Measurements from ENCODE around the gene ZSCAN10. TPM values are rescaled to one million over a fixed set of nuclear protein-coding genes. Genes with fewer than 3 reads are reported as not detected.
A peak's percentile ranks its signal among the peaks of the same experiment; 100 is the strongest.

Gene ZSCAN10
- total and polyA plus RNA-seq, 9 of the 15 experiments (the other 6 are each of a cell fraction or from before 2014, with no cell fraction given): 0.22 TPM; not detected in 8

DNA sequence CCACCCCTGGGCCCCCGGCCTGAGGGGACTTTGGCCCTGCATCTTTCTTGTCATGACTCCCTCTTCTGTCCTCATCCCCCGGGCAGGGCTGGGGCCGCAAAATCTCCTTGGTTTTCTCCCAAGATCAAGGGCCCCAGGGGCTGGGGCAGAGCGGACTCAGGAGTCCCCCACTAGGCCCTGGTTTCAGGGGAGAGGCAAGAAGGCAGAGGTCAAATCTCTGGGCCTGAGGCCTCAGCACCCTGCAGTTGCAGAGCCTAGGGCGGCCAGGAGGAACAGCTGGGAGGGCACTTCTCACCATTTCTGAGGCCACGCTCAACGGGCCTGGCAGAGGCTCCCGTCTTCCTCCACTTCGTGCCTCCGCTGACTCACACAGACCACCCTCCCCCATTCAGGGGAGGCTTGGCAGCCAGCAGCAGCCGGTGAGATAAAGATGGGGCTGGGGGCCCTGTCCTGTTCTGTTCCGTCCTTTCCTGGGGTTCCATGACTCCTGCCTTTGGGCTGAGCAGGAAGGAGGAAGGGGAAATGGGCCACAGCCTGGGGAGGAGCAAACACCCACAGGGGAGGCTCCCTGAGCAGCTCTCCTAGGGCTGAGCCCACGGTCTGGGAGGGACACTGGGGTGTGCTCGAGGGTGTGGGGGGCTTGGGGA is 12.4 kb downstream of the ZSCAN10 start (continued):
- TF ChIP-seq ATF1 (CRISPR knock-in tag; IDR thresholded peaks at IDR 0.05) (no peak), ATF1 (tag; IDR thresholded peaks at IDR 0.05) (no peak), COPS2 (conservative IDR thresholded peaks at IDR 0.05) (no peak)

- WGBS (ENCODE audit: insufficient coverage, low coverage, missing lambda C conversion rate): 85% methylated on average over 17 of the region's 17 CpGs
- POLR2A ChIA-PET: interaction anchor here (1.2 kb wide), 1 partner anchor 26 kb away, joined by 3 read pairs; no protein-coding TSS in a partner anchor
- H3K27ac ChIP-seq (ENCODE audit: extremely low read depth, low read depth, low read length): no peak overlapping the region
- TF ChIP-seq PURB (CRISPR knock-in tag; IDR thresholded peaks at IDR 0.05; ENCODE audit: low read depth): no peak
- TF ChIP-seq RBM15 (IDR thresholded peaks at IDR 0.05; ENCODE audit: insufficient read depth, low read length): no peak
- TF ChIP-seq MTA1 (IDR thresholded peaks at IDR 0.05; ENCODE audit: borderline replicate concordance): no peak
- TF ChIP-seq, protein P1, sequence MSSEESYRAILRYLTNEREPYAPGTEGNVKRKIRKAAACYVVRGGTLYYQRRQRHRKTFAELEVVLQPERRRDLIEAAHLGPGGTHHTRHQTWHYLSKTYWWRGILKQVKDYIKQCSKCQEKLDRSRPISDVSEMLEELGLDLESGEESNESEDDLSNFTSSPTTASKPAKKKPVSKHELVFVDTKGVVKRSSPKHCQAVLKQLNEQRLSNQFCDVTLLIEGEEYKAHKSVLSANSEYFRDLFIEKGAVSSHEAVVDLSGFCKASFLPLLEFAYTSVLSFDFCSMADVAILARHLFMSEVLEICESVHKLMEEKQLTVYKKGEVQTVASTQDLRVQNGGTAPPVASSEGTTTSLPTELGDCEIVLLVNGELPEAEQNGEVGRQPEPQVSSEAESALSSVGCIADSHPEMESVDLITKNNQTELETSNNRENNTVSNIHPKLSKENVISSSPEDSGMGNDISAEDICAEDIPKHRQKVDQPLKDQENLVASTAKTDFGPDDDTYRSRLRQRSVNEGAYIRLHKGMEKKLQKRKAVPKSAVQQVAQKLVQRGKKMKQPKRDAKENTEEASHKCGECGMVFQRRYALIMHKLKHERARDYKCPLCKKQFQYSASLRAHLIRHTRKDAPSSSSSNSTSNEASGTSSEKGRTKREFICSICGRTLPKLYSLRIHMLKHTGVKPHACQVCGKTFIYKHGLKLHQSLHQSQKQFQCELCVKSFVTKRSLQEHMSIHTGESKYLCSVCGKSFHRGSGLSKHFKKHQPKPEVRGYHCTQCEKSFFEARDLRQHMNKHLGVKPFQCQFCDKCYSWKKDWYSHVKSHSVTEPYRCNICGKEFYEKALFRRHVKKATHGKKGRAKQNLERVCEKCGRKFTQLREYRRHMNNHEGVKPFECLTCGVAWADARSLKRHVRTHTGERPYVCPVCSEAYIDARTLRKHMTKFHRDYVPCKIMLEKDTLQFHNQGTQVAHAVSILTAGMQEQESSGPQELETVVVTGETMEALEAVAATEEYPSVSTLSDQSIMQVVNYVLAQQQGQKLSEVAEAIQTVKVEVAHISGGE (CRISPR knock-in tag; IDR thresholded peaks at IDR 0.05): no peak
- TF ChIP-seq, protein P2, sequence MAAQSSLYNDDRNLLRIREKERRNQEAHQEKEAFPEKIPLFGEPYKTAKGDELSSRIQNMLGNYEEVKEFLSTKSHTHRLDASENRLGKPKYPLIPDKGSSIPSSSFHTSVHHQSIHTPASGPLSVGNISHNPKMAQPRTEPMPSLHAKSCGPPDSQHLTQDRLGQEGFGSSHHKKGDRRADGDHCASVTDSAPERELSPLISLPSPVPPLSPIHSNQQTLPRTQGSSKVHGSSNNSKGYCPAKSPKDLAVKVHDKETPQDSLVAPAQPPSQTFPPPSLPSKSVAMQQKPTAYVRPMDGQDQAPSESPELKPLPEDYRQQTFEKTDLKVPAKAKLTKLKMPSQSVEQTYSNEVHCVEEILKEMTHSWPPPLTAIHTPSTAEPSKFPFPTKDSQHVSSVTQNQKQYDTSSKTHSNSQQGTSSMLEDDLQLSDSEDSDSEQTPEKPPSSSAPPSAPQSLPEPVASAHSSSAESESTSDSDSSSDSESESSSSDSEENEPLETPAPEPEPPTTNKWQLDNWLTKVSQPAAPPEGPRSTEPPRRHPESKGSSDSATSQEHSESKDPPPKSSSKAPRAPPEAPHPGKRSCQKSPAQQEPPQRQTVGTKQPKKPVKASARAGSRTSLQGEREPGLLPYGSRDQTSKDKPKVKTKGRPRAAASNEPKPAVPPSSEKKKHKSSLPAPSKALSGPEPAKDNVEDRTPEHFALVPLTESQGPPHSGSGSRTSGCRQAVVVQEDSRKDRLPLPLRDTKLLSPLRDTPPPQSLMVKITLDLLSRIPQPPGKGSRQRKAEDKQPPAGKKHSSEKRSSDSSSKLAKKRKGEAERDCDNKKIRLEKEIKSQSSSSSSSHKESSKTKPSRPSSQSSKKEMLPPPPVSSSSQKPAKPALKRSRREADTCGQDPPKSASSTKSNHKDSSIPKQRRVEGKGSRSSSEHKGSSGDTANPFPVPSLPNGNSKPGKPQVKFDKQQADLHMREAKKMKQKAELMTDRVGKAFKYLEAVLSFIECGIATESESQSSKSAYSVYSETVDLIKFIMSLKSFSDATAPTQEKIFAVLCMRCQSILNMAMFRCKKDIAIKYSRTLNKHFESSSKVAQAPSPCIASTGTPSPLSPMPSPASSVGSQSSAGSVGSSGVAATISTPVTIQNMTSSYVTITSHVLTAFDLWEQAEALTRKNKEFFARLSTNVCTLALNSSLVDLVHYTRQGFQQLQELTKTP (IDR thresholded peaks at IDR 0.05; ENCODE audit: low read depth in 1 of 2, partially characterized antibody in 2 of 2): no peak
- no peak for TF ChIP-seq ZNF232 (CRISPR knock-in tag; IDR thresholded peaks at IDR 0.05)
- TF ChIP-seq DIDO1 (tag; IDR thresholded peaks at IDR 0.05; ENCODE audit: low read depth): no peak
- no peak for TF ChIP-seq POLR2AphosphoS5 (IDR thresholded peaks at IDR 0.05; ENCODE audit: control insufficient read depth, insufficient read depth, low read depth, low read length)
- TF ChIP-seq ZSCAN32 (CRISPR knock-in tag; IDR thresholded peaks at IDR 0.05): no peak
Measured at GRCh38 chr16:3085868-3086595, 13.1 kb downstream of the ZSCAN10 start.

More at GRCh38 chr16:3085868-3086595, 13.1 kb downstream of the ZSCAN10 start:
- FAIRE-seq (no peak), DNase-seq (ENCODE audit: extremely low read depth in 1 of 4, low spot score in 3 of 4) (no peak), ATAC-seq (no peak)
- H3K36me3 ChIP-seq (ENCODE audit: control insufficient read depth, insufficient read depth, low read length): no peaks in the 10 kb centered on the region
- H4K20me1 ChIP-seq (replicated peaks; ENCODE audit: control insufficient read depth, insufficient read depth, low read length): no peaks in the 10 kb centered on the region
- intact Hi-C loops (cut with micrococcal nuclease): no loop called here
- H3K4me3 ChIP-seq: no peak overlapping the region
- peaks cover 0 to 15% of the 10 kb centered on the region in 2 experiments; a peak in 3 of 5 replicates for H3K27me3 ChIP-seq (ENCODE audit: control insufficient read depth in 2 of 2, insufficient read depth in 2 of 2, low read length in 2 of 2)
- no TSS peak for BruUV-seq (replicated peaks)
- H2AFZ ChIP-seq (ENCODE audit: low read depth, low read length): no peak overlapping the region
- in situ Hi-C loops (cut with MboI): no loop called here
- H3K4me2 ChIP-seq (ENCODE audit: insufficient read depth, low read length): no peak overlapping the region
- H3K9ac ChIP-seq (ENCODE audit: insufficient read depth in 1 of 2, low read depth in 2 of 2, low read length in 2 of 2): peak overlapping the region in 1 of 2 experiments; percentile 84; a peak in 2 of 4 replicates
- peaks cover 19 to 52% of the 10 kb centered on the region in 2 experiments for H3K4me1 ChIP-seq (replicated peaks in 1 of 2; ENCODE audit: control insufficient read depth in 2 of 2, insufficient read depth in 2 of 2, low read length in 2 of 2)
- CTCF ChIA-PET (ENCODE audit: low intra/inter-chr PET ratio): no interaction called here
- H3K9me1 ChIP-seq (ENCODE audit: control insufficient read depth, insufficient read depth, low read length): no peaks in the 10 kb centered on the region
- no peaks in the 10 kb centered on the region for H3K79me2 ChIP-seq (ENCODE audit: control insufficient read depth, insufficient read depth, low read length)
- no peaks in the 10 kb centered on the region for H3K9me3 ChIP-seq (replicated peaks; ENCODE audit: control insufficient read depth, insufficient read depth, low read depth, low read length)
